IPS-NIHi7 (cell line): ENCODE data around the gene UPK3BL2.
"Not testable (repeated sequence)": the region's sequence is repeated elsewhere in the genome, so short reads cannot be mapped to it uniquely, and the experiment has no call there.

Source experiments
- DNase-seq: peaks from one replicate; pipeline ENCODE4 v3.0.0; 2012; ENCODE audit warnings: mixed read lengths; ENCODE audit errors: extremely low spot score

UPK3BL2 gene

GRCh38 chr7:102531583-102531982 is 11.9 kb downstream of the UPK3BL2 start:
- DNase-seq: not testable (repeated sequence)

GRCh38 chr7:102527822-102528793 is 15.4 kb downstream of the UPK3BL2 start:
- DNase-seq: not testable (repeated sequence)

- DNase-seq: not testable (repeated sequence)
These were observed 16.3 kb downstream of the UPK3BL2 start for GRCh38 chr7:102527182-102527581.

GRCh38 chr7:102524803-102525202 is 18.7 kb downstream of the UPK3BL2 start:
- DNase-seq: not testable (repeated sequence)

- DNase-seq: not testable (repeated sequence)
These were observed 22.7 kb downstream of the UPK3BL2 start for GRCh38 chr7:102520797-102521196.

GRCh38 chr7:102517550-102518147 is 25.8 kb downstream of the UPK3BL2 start, which contains the start of gene RASA4B:
RASA4B (minus strand) TSS chr7:102517777; CDS start chr7:102517710, 67 bp downstream.
- DNase-seq: not testable (repeated sequence)

- not testable (repeated sequence) for DNase-seq
These were observed 26.5 kb downstream of the UPK3BL2 start for GRCh38 chr7:102516951-102517350.

GRCh38 chr7:102515889-102516288 is 27.6 kb downstream of the UPK3BL2 start:
- DNase-seq: not testable (repeated sequence)

- DNase-seq: not testable (repeated sequence)
These were observed 28.4 kb downstream of the UPK3BL2 start for GRCh38 chr7:102514881-102515721.

- DNase-seq: not testable (repeated sequence)
These were observed 30.8 kb downstream of the UPK3BL2 start for GRCh38 chr7:102512642-102513221.

- DNase-seq: not testable (repeated sequence)
These were observed 31.5 kb downstream of the UPK3BL2 start for GRCh38 chr7:102511860-102512522.

GRCh38 chr7:102510575-102510974 is 32.9 kb downstream of the UPK3BL2 start:
- not testable (repeated sequence) for DNase-seq

GRCh38 chr7:102507410-102508088 is 35.9 kb downstream of the UPK3BL2 start:
- not testable (repeated sequence) for DNase-seq

- not testable (repeated sequence) for DNase-seq
These were observed 38.0 kb downstream of the UPK3BL2 start for GRCh38 chr7:102505298-102506185.

GRCh38 chr7:102503141-102503540 is 40.4 kb downstream of the UPK3BL2 start:
- not testable (repeated sequence) for DNase-seq

- DNase-seq: not testable (repeated sequence)
These were observed 45.2 kb downstream of the UPK3BL2 start for GRCh38 chr7:102498321-102498720.

GRCh38 chr7:102497308-102497707 is 46.2 kb downstream of the UPK3BL2 start:
- DNase-seq: not testable (repeated sequence)

- DNase-seq: not testable (repeated sequence)
These were observed 46.6 kb downstream of the UPK3BL2 start for GRCh38 chr7:102496861-102497260.
